ENCODE results near the gene TENT5C.

DNA sequence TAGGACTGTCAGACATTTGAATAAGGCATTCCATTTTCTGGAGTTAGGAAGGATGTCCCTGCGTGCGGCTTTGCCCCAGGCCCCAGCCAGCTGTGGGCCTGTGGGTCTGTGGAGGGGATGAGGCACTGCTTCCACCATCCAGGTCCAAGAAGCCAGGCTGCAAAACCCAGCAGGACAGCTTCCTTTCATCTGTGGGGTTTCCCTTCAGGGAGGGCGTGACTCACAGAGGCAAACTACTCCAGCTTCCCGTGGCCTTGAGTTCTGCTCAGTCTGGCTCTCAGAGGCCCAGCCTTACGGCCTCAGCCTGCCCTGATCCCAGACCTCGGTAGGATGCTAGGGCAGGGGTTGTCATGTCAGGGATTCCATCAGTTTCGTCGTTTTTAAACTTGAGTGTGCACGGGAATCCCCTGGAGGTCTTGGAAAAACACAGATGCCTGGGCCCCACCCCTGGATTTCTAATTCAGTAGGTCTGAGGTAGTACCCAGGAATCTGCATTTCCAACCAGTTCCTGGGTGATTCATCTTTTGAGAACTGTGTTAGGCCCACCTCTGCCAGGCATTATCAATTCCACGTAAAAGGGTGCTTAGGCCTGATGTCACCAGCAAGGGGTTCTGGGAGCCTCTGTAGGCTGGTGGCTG lies 32.3 kb upstream of the TENT5C start:
- TF ChIP-seq POLR2A (IDR thresholded peaks at IDR 0.05; ENCODE audit: extremely low read depth, insufficient read length), result no peak
- TF ChIP-seq, protein P1, sequence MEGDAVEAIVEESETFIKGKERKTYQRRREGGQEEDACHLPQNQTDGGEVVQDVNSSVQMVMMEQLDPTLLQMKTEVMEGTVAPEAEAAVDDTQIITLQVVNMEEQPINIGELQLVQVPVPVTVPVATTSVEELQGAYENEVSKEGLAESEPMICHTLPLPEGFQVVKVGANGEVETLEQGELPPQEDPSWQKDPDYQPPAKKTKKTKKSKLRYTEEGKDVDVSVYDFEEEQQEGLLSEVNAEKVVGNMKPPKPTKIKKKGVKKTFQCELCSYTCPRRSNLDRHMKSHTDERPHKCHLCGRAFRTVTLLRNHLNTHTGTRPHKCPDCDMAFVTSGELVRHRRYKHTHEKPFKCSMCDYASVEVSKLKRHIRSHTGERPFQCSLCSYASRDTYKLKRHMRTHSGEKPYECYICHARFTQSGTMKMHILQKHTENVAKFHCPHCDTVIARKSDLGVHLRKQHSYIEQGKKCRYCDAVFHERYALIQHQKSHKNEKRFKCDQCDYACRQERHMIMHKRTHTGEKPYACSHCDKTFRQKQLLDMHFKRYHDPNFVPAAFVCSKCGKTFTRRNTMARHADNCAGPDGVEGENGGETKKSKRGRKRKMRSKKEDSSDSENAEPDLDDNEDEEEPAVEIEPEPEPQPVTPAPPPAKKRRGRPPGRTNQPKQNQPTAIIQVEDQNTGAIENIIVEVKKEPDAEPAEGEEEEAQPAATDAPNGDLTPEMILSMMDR (IDR thresholded peaks at IDR 0.05; ENCODE audit: low read depth, low read length), result no peak
- TF ChIP-seq, protein P2, sequence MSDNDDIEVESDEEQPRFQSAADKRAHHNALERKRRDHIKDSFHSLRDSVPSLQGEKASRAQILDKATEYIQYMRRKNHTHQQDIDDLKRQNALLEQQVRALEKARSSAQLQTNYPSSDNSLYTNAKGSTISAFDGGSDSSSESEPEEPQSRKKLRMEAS (IDR thresholded peaks at IDR 0.05; ENCODE audit: low read depth, low read length), result no peak

All from NB4 (cell line).